GM23338 (cell line): ENCODE data around the gene CEP72. TPM values are rescaled to one million over a fixed set of nuclear protein-coding genes. Genes with fewer than 3 reads are reported as not detected.

Experiments used
- ATAC-seq: fragments of 200-7000 bp; cut with Tn5 transposase; 3 replicates; pipeline ENCODE4 v1.9.1; 2020
- DNase-seq: peaks from one replicate; pipeline ENCODE4 v3.0.0-alpha.2; 2015; ENCODE audit warnings: low spot score
- H2AFZ ChIP-seq: fragments of 200-600 bp; sonication (generic); 2 replicates; pipeline ENCODE4 v1.8.0; 2016; ENCODE audit warnings: antibody characterized with exemption, mild to moderate bottlenecking, moderate library complexity
- H3F3A ChIP-seq: fragments of 200-600 bp; sonication (generic); replicated peaks from 2 replicates; pipeline ENCODE4 v1.8.0; 2017; ENCODE audit warnings: antibody characterized with exemption, mixed run types, low read depth
- H3K27ac ChIP-seq: fragments of 200-600 bp; sonication (generic); 2 replicates; pipeline ENCODE4 v1.6.1; 2016; ENCODE audit warnings: low read depth
- H3K27me3 ChIP-seq: fragments of 200-600 bp; sonication (generic); 2 replicates; pipeline ENCODE4 v1.8.0; 2016; ENCODE audit warnings: mild to moderate bottlenecking, mixed run types, moderate library complexity; ENCODE audit not compliant: insufficient read depth
- H3K36me3 ChIP-seq: fragments of 200-600 bp; sonication (generic); 2 replicates; pipeline ENCODE4 v1.8.0; 2016; ENCODE audit warnings: mild to moderate bottlenecking; ENCODE audit not compliant: insufficient read depth
- H3K4me1 ChIP-seq: fragments of 200-600 bp; sonication (generic); 2 replicates; pipeline ENCODE4 v1.8.0; 2016; ENCODE audit warnings: mild to moderate bottlenecking, moderate library complexity; ENCODE audit not compliant: insufficient read depth
- H3K4me2 ChIP-seq: fragments of 200-600 bp; sonication (generic); 2 replicates; pipeline ENCODE4 v1.7.1; 2017; ENCODE audit warnings: mixed run types
- H3K4me3 ChIP-seq: fragments of 200-600 bp; sonication (generic); 2 replicates; pipeline ENCODE4 v1.6.1; 2016; ENCODE audit warnings: mixed run types
- H3K79me2 ChIP-seq: fragments of 200-600 bp; sonication (generic); replicated peaks from 2 replicates; pipeline ENCODE4 v1.8.0; 2017; ENCODE audit warnings: mild to moderate bottlenecking; ENCODE audit not compliant: insufficient read depth
- H3K9me2 ChIP-seq: fragments of 200-600 bp; sonication (generic); 2 replicates; pipeline ENCODE4 v1.8.0; 2017; ENCODE audit not compliant: insufficient read depth
- H4K20me1 ChIP-seq: fragments of 200-600 bp; sonication (generic); replicated peaks from 2 replicates; pipeline ENCODE4 v1.8.0; 2017; ENCODE audit warnings: mild to moderate bottlenecking; ENCODE audit not compliant: insufficient read depth
- H3K27ac Mint-ChIP-seq: 2 replicates; pipeline ENCODE4 v1.8.0; 2020; ENCODE audit warnings: inconsistent platforms, mild to moderate bottlenecking, moderate library complexity, mixed read lengths
- H3K27me3 Mint-ChIP-seq: 3 replicates; pipeline ENCODE4 v1.8.0; 2022; ENCODE audit warnings: low read depth, mild to moderate bottlenecking, moderate library complexity, mixed read lengths, inconsistent platforms; ENCODE audit not compliant: insufficient read depth, poor library complexity
- H3K36me3 Mint-ChIP-seq: 3 replicates; pipeline ENCODE4 v1.8.0; 2021; ENCODE audit warnings: low read depth, mild to moderate bottlenecking, inconsistent platforms, moderate library complexity, mixed read lengths
- H3K4me1 Mint-ChIP-seq: 3 replicates; pipeline ENCODE4 v1.8.0; 2020; ENCODE audit warnings: mild to moderate bottlenecking, inconsistent platforms, mixed read lengths
- H3K4me3 Mint-ChIP-seq: 3 replicates; pipeline ENCODE4 v1.8.0; 2021; ENCODE audit warnings: moderate library complexity, mild to moderate bottlenecking, inconsistent platforms, mixed read lengths
- H3K9me3 Mint-ChIP-seq: 3 replicates; pipeline ENCODE4 v1.8.0; 2020; ENCODE audit warnings: moderate library complexity, mild to moderate bottlenecking, inconsistent platforms, mixed read lengths
- CREB1 ChIP-seq: fragments of 250-450 bp; sonication (Bioruptor Pico); IDR thresholded peaks from 2 replicates; pipeline ENCODE4 v1.5.0; 2020; ENCODE audit warnings: low read depth, mild to moderate bottlenecking, moderate library complexity
- CTCF ChIP-seq, 2 experiments: fragments of 200-600 bp in 1 of 2; sonication (generic) in 1 of 2; conservative IDR thresholded peaks; 2 replicates each; pipeline versions ENCODE4 v1.5.1 to v1.6.1; 2016 to 2017; ENCODE audit warnings: antibody characterized with exemption in 2 of 2, low read depth in 2 of 2, mild to moderate bottlenecking in 2 of 2, moderate library complexity in 1 of 2
- ETS1 ChIP-seq: IDR thresholded peaks from 2 replicates; pipeline ENCODE4 v1.6.1; 2016; ENCODE audit warnings: antibody characterized with exemption
- EZH2 ChIP-seq: fragments of 200-600 bp; sonication (generic); IDR thresholded peaks from one replicate; pipeline ENCODE4 v1.8.0; 2017; ENCODE audit warnings: antibody characterized with exemption, mild to moderate bottlenecking, low read depth; ENCODE audit not compliant: unreplicated experiment
- EZH2phosphoT487 ChIP-seq: fragments of 200-600 bp; sonication (generic); IDR thresholded peaks from one replicate; pipeline ENCODE4 v1.8.1; 2018; ENCODE audit warnings: antibody characterized with exemption; ENCODE audit not compliant: unreplicated experiment
- POLR2AphosphoS5 ChIP-seq: IDR thresholded peaks from 2 replicates; pipeline ENCODE4 v1.6.1; 2016; ENCODE audit warnings: antibody characterized with exemption, low read depth
- STAT1 ChIP-seq: IDR thresholded peaks from one replicate; pipeline ENCODE4 v1.6.1; 2016; ENCODE audit warnings: antibody characterized with exemption; ENCODE audit not compliant: unreplicated experiment
- polyA plus RNA-seq: library from polyadenylated mRNA; unstranded; fragments of >200 nt; fragmentation: Nextera tagmentation; extraction: Ambion mirVana; gene quantifications from 2 replicates; pipeline ENCODE4 v1.2.1, GENCODE V29; 2016
- total RNA-seq: library from RNA; depleted of rRNA; stranded (reverse); fragments of >200 nt; shearing (Covaris generic); gene quantifications from 2 replicates; pipeline ENCODE4 v1.2.3, GENCODE V29; 2014
- TF ChIP-seq, protein P1 (sequence below): fragments of 250-450 bp; sonication (Bioruptor Pico); IDR thresholded peaks from 2 replicates; pipeline ENCODE4 v1.5.0; 2020; ENCODE audit warnings: mild to moderate bottlenecking, moderate library complexity
- TF ChIP-seq, protein P2 (sequence below): IDR thresholded peaks from one replicate; pipeline ENCODE4 v1.6.1; 2018; ENCODE audit warnings: antibody characterized with exemption; ENCODE audit not compliant: unreplicated experiment

The CEP72 gene
- total and polyA plus RNA-seq, 2 experiments from 2014 or later = 15.5 to 27.1 TPM

- TF ChIP-seq, protein P1, sequence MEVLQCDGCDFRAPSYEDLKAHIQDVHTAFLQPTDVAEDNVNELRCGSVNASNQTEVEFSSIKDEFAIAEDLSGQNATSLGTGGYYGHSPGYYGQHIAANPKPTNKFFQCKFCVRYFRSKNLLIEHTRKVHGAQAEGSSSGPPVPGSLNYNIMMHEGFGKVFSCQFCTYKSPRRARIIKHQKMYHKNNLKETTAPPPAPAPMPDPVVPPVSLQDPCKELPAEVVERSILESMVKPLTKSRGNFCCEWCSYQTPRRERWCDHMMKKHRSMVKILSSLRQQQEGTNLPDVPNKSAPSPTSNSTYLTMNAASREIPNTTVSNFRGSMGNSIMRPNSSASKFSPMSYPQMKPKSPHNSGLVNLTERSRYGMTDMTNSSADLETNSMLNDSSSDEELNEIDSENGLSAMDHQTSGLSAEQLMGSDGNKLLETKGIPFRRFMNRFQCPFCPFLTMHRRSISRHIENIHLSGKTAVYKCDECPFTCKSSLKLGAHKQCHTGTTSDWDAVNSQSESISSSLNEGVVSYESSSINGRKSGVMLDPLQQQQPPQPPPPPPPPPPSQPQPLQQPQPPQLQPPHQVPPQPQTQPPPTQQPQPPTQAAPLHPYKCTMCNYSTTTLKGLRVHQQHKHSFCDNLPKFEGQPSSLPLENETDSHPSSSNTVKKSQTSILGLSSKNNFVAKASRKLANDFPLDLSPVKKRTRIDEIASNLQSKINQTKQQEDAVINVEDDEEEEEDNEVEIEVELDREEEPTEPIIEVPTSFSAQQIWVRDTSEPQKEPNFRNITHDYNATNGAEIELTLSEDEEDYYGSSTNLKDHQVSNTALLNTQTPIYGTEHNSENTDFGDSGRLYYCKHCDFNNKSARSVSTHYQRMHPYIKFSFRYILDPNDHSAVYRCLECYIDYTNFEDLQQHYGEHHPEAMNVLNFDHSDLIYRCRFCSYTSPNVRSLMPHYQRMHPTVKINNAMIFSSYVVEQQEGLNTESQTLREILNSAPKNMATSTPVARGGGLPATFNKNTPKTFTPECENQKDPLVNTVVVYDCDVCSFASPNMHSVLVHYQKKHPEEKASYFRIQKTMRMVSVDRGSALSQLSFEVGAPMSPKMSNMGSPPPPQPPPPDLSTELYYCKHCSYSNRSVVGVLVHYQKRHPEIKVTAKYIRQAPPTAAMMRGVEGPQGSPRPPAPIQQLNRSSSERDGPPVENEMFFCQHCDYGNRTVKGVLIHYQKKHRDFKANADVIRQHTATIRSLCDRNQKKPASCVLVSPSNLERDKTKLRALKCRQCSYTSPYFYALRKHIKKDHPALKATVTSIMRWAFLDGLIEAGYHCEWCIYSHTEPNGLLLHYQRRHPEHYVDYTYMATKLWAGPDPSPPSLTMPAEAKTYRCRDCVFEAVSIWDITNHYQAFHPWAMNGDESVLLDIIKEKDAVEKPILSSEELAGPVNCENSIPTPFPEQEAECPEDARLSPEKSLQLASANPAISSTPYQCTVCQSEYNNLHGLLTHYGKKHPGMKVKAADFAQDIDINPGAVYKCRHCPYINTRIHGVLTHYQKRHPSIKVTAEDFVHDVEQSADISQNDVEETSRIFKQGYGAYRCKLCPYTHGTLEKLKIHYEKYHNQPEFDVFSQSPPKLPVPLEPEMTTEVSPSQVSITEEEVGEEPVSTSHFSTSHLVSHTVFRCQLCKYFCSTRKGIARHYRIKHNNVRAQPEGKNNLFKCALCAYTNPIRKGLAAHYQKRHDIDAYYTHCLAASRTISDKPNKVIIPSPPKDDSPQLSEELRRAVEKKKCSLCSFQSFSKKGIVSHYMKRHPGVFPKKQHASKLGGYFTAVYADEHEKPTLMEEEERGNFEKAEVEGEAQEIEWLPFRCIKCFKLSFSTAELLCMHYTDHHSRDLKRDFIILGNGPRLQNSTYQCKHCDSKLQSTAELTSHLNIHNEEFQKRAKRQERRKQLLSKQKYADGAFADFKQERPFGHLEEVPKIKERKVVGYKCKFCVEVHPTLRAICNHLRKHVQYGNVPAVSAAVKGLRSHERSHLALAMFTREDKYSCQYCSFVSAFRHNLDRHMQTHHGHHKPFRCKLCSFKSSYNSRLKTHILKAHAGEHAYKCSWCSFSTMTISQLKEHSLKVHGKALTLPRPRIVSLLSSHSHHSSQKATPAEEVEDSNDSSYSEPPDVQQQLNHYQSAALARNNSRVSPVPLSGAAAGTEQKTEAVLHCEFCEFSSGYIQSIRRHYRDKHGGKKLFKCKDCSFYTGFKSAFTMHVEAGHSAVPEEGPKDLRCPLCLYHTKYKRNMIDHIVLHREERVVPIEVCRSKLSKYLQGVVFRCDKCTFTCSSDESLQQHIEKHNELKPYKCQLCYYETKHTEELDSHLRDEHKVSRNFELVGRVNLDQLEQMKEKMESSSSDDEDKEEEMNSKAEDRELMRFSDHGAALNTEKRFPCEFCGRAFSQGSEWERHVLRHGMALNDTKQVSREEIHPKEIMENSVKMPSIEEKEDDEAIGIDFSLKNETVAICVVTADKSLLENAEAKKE (CRISPR knock-in tag) = no peak
- no peak for TF ChIP-seq EZH2
Measured at GRCh38 chr5:668283-668995, 56.3 kb downstream of the CEP72 start (continued).

DNA sequence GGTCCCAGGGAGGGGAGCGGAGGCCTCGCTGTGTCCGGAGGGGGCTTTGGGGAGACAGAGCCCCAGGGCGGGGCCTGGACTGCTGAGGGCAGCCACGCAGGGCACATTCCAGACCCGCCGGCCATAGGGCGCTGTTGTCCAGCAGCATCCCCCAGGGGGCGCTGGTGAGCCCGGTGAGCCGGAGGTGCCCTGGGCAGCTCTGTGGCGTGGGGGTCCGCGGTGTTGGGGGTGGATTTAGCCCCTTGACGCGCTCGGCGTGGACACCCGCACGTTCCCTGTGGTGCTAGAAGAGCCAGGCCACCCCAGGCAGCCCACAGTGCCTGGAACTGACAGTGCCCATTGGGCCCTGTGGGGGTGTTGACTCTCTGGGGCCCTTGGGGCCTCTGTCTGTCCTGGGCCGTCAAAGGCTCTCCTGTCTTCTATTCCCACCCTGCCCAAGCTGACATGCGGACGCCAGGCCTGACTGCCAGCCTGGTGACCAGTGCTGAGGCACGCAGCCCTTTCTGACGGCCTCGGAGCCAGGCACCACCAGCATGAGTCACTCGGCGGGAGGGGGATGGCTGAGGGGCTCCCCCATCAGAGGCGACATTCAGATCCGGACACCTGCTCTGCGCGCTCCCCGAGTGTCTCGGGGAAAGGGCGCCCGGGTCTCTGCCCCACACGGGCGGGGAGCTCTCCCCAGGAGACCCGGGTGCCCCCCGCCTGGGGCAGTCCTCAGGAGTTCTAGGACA, 57.1 kb downstream of the CEP72 start:
- Histone ChIP-seq H3K79me2 (no peaks in the 10 kb centered on the region), H3F3A (no peaks in the 10 kb centered on the region), H2AFZ (no peak overlapping the region), H3K36me3 (no peaks in the 10 kb centered on the region), H3K27me3 (0 out of 2 replicates have a peak, but pooled peaks cover 4% of the 10 kb centered on the region), H3K27ac (no peak overlapping the region), H3K4me3 (no peak overlapping the region), H3K9me2 (no peaks in the 10 kb centered on the region), H3K4me1 (no peaks in the 10 kb centered on the region), H4K20me1 (peaks cover 5% of the 10 kb centered on the region), H3K4me2 (no peak overlapping the region)
- Mint-ChIP-seq H3K4me3 (no peak overlapping the region), H3K27ac (no peak overlapping the region; the same call in 1 of the 2 replicates), H3K4me1 (peaks cover 6% of the 10 kb centered on the region), H3K9me3 (peaks cover 2% of the 10 kb centered on the region; the same call in 1 of the 3 replicates), H3K27me3 (peaks cover 6% of the 10 kb centered on the region), H3K36me3 (peaks cover 9% of the 10 kb centered on the region)
- TF ChIP-seq CREB1 (CRISPR knock-in tag) = no peak
- peak; percentile 54 for TF ChIP-seq POLR2AphosphoS5
- no peak for TF ChIP-seq EZH2phosphoT487
- TF ChIP-seq CTCF (conservative IDR thresholded peaks at IDR 0.05; ENCODE audit: low read depth in 2 of 2) = peak; percentile 67 to 84
- no peak for TF ChIP-seq STAT1
- TF ChIP-seq ETS1 = no peak
- TF ChIP-seq, protein P2, sequence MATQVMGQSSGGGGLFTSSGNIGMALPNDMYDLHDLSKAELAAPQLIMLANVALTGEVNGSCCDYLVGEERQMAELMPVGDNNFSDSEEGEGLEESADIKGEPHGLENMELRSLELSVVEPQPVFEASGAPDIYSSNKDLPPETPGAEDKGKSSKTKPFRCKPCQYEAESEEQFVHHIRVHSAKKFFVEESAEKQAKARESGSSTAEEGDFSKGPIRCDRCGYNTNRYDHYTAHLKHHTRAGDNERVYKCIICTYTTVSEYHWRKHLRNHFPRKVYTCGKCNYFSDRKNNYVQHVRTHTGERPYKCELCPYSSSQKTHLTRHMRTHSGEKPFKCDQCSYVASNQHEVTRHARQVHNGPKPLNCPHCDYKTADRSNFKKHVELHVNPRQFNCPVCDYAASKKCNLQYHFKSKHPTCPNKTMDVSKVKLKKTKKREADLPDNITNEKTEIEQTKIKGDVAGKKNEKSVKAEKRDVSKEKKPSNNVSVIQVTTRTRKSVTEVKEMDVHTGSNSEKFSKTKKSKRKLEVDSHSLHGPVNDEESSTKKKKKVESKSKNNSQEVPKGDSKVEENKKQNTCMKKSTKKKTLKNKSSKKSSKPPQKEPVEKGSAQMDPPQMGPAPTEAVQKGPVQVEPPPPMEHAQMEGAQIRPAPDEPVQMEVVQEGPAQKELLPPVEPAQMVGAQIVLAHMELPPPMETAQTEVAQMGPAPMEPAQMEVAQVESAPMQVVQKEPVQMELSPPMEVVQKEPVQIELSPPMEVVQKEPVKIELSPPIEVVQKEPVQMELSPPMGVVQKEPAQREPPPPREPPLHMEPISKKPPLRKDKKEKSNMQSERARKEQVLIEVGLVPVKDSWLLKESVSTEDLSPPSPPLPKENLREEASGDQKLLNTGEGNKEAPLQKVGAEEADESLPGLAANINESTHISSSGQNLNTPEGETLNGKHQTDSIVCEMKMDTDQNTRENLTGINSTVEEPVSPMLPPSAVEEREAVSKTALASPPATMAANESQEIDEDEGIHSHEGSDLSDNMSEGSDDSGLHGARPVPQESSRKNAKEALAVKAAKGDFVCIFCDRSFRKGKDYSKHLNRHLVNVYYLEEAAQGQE = no peak
- peak; percentile 80 for DNase-seq
- peak; percentile 50 for ATAC-seq
